RWPE2 (cell line): Measurements from ENCODE around the gene ST8SIA6.

Experiments used
- ATAC-seq: fragments of 200-7000 bp; cut with Tn5 transposase; 3 replicates; pipeline ENCODE4 v1.9.1; 2021; ENCODE audit warnings: low read depth
- DNase-seq: peaks from one replicate; pipeline ENCODE4 v3.0.0-alpha.2; 2020; ENCODE audit warnings: low spot score
- H3K27ac ChIP-seq: fragments of 450-650 bp; 2 replicates; pipeline ENCODE4 v1.5.1; 2017; ENCODE audit warnings: mild to moderate bottlenecking; ENCODE audit not compliant: poor library complexity, severe bottlenecking
- H3K27me3 ChIP-seq: fragments of 250-450 bp; sonication (Bioruptor Pico); 2 replicates; pipeline ENCODE4 v1.5.1; 2021; ENCODE audit warnings: mild to moderate bottlenecking, moderate library complexity; ENCODE audit not compliant: insufficient read depth, poor library complexity, severe bottlenecking
- H3K36me3 ChIP-seq: fragments of 250-450 bp; sonication (Bioruptor Pico); 2 replicates; pipeline ENCODE4 v1.5.1; 2020; ENCODE audit warnings: low read depth, mild to moderate bottlenecking, moderate library complexity
- H3K4me1 ChIP-seq: fragments of 250-450 bp; sonication (Bioruptor Pico); 2 replicates; pipeline ENCODE4 v1.5.1; 2021; ENCODE audit warnings: mild to moderate bottlenecking, moderate library complexity; ENCODE audit not compliant: insufficient read depth, poor library complexity, severe bottlenecking
- H3K4me3 ChIP-seq: fragments of 250-450 bp; sonication (Bioruptor Pico); 2 replicates; pipeline ENCODE4 v1.5.1; 2021; ENCODE audit warnings: mild to moderate bottlenecking, moderate library complexity; ENCODE audit not compliant: severe bottlenecking
- H3K9me3 ChIP-seq: fragments of 250-450 bp; sonication (Bioruptor Pico); 2 replicates; pipeline ENCODE4 v1.5.1; 2021; ENCODE audit warnings: mild to moderate bottlenecking, moderate library complexity; ENCODE audit not compliant: severe bottlenecking
- CTCF ChIP-seq: fragments of 450-650 bp; IDR thresholded peaks from one replicate; pipeline ENCODE4 v1.5.1; 2017; ENCODE audit warnings: mild to moderate bottlenecking, moderate library complexity; ENCODE audit not compliant: poor library complexity, severe bottlenecking

ST8SIA6 gene

GRCh38 chr10:17452060-17452841 is 2.1 kb downstream of the ST8SIA6 start:
- H3K4me1 ChIP-seq, result peaks cover 4% of the 10 kb centered on the region
- H3K36me3 ChIP-seq, result no peaks in the 10 kb centered on the region
- H3K27ac ChIP-seq, result no peak overlapping the region
- ATAC-seq (no peak), DNase-seq (no peak)
- H3K27me3 ChIP-seq, result no peaks in the 10 kb centered on the region
- no peak overlapping the region for H3K4me3 ChIP-seq
- peaks cover 3% of the 10 kb centered on the region for H3K9me3 ChIP-seq
- no peak for TF ChIP-seq CTCF

- DNase-seq (no peak), ATAC-seq (no peak)
- H3K9me3 ChIP-seq, result peaks cover 3% of the 10 kb centered on the region
- H3K36me3 ChIP-seq, result no peaks in the 10 kb centered on the region
- TF ChIP-seq CTCF, result no peak
- no peak overlapping the region for H3K4me3 ChIP-seq
- no peak overlapping the region for H3K27ac ChIP-seq
- H3K4me1 ChIP-seq, result peaks cover 4% of the 10 kb centered on the region
- no peaks in the 10 kb centered on the region for H3K27me3 ChIP-seq
These were observed 4.4 kb downstream of the ST8SIA6 start for GRCh38 chr10:17450024-17450423.

GRCh38 chr10:17445400-17445998 is 8.9 kb downstream of the ST8SIA6 start:
- no peak for TF ChIP-seq CTCF
- H3K27ac ChIP-seq, result no peak overlapping the region
- H3K4me1 ChIP-seq, result no peaks in the 10 kb centered on the region
- H3K4me3 ChIP-seq, result no peak overlapping the region
- H3K27me3 ChIP-seq, result no peaks in the 10 kb centered on the region
- H3K36me3 ChIP-seq, result no peaks in the 10 kb centered on the region
- ATAC-seq (no peak), DNase-seq (no peak)
- H3K9me3 ChIP-seq, result peaks cover 3% of the 10 kb centered on the region

- Histone ChIP-seq H3K27me3 (no peaks in the 10 kb centered on the region), H3K9me3 (peaks cover 3% of the 10 kb centered on the region), H3K4me1 (no peaks in the 10 kb centered on the region), H3K36me3 (no peaks in the 10 kb centered on the region), H3K27ac (no peak overlapping the region), H3K4me3 (no peak overlapping the region)
- DNase-seq (no peak), ATAC-seq (no peak)
- TF ChIP-seq CTCF, result no peak
These were observed 10.0 kb downstream of the ST8SIA6 start for GRCh38 chr10:17444388-17444714.
